GM12873 (cell line): ENCODE results near the gene GMDS.

ENCODE experiments used
- CTCF ChIP-seq: IDR thresholded peaks from 2 replicates; pipeline ENCODE4 v1.5.1; 2012; ENCODE audit warnings: low read depth, mild to moderate bottlenecking, moderate library complexity, low read length, control low read depth; ENCODE audit not compliant: insufficient read depth; ENCODE audit errors: missing control alignments

Gene GMDS

GRCh38 chr6:2132916-2133315, 112.5 kb downstream of the GMDS start:
- no peak for TF ChIP-seq CTCF

GRCh38 chr6:2132416-2132815, 113.0 kb downstream of the GMDS start:
- TF ChIP-seq CTCF = no peak

- TF ChIP-seq CTCF = no peak
Observed at GRCh38 chr6:2129182-2129621, 116.2 kb downstream of the GMDS start.

GRCh38 chr6:2127484-2127911, 117.9 kb downstream of the GMDS start:
- no peak for TF ChIP-seq CTCF

- TF ChIP-seq CTCF = no peak
Observed at GRCh38 chr6:2126351-2126750, 119.1 kb downstream of the GMDS start.

GRCh38 chr6:2125158-2125557, 120.2 kb downstream of the GMDS start:
- TF ChIP-seq CTCF = no peak

GRCh38 chr6:2124260-2124709, 121.1 kb downstream of the GMDS start:
- no peak for TF ChIP-seq CTCF
